Left cardiac atrium (tissue), 4 donors: ENCODE measurements around the gene IQCK. TPM values are rescaled to one million over a fixed set of nuclear protein-coding genes. Genes with fewer than 3 reads are reported as not detected.
"Not testable (repeated sequence)": the region's sequence is repeated elsewhere in the genome, so short reads cannot be mapped to it uniquely, and the experiment has no call there.

Experiments used
- ATAC-seq, 2 donors: fragments of 200-7000 bp; cut with Tn5 transposase; one replicate each; pipeline ENCODE4 v1.9.1; 2020; ENCODE audit warnings: mild to moderate bottlenecking in 2 of 2, moderate library complexity in 2 of 2
- DNase-seq: peaks from one replicate; pipeline ENCODE4 v3.0.0-alpha.2; 2020
- intact Hi-C, 2 donors: fragments of 100-400 bp; cut with DNase I; formaldehyde crosslinking; loops; one replicate each; pipeline versions ENCODE4 v1.14.1 to v1.15.1; 2022 to 2023
- long read RNA-seq: library from polyadenylated mRNA; unstranded; transcript quantifications from one replicate; pipeline ENCODE4 v2.0.0, GENCODE V29; 2021
- total RNA-seq, 2 donors: library from RNA; stranded (reverse); fragmentation: NEBNext Ultra II Directional; extraction: Animal tissue kit (Norgen Biotek cat#: 25700); gene quantifications; one replicate each; pipeline ENCODE4 v1.2.1, GENCODE V29; 2021
- donor health status: DM: no; HTN: yes; CAD: no.
- donor health status: DM: no; HTN: yes; CAD: no; lungs with severe emphysema.
- donor health status: DM: yes; HTN: yes; CAD: no.
- donor health status: Dilated cardiomyopathy.

Gene IQCK, protein sequence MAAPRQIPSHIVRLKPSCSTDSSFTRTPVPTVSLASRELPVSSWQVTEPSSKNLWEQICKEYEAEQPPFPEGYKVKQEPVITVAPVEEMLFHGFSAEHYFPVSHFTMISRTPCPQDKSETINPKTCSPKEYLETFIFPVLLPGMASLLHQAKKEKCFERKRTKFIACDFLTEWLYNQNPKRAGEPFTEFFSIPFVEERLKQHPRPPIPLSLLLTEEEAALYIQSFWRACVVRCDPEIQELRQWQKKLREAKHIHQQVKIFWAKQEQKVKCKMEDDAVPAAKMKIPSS
- total RNA-seq = 1 to 10 TPM; 4.3 to 6.6 TPM
- long read RNA-seq, partial matches to known transcripts = 7 of 10 reads
- long read RNA-seq, other reads (novel, unspliced or antisense) = 3 of 10 reads

DNA sequence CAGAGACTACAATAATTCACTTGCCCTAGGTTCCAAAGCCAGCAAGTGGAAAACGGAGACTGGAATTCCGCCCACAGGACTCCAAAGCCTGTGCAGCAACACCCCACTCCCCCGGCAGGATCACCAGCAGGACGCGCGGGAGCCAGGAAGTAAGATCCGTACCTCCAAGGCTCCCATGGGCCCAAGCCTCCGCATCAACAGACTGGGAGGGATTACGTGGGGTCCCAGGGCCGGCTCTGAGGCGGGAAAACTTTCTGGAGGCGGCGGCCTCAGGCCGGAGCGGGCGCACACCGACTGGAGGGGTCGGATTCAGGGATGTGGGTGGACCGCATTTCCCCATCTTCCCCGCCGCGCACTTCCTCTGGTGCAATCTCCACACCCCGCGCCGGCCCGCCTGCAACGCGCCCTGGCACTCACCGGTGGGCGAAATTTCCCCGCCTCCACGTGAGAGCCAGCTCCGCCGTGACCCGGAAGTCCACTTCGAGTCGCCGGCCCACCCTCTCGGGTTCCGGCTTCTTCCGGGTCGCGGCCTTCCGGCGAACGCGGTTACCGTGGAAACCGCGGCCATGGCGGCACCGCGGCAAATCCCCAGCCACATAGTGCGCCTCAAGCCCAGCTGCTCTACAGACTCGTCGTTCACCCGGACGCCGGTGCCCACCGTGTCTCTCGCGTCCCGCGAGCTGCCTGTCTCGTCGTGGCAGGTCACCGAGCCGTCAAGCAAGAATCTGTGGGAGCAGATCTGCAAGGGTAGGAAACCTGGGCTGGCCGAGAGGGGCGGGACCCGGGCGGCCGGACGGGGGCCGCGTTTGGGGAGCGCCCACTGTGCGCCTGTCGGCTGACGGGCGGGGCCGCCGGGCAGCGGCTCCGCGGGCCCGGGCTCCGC is at the start of gene IQCK, which contains the start of gene KNOP1:
IQCK (plus strand) TSS at position 531 of the 883 bp plus-strand sequence; CDS start at position 567, 36 bp downstream.
KNOP1 (minus strand) TSS at position 487 of the 883 bp plus-strand sequence. CDS start 3,192 bp downstream, outside the sequence.
- intact Hi-C loops = loop anchor here (2.0 to 10.0 kb wide), 2 partner anchors 167 kb away; partner anchors contain the start of gene GPRC5B (in 2 of the 2)
- DNase-seq (peak; percentile 95), ATAC-seq (peak; percentile 98)

DNA sequence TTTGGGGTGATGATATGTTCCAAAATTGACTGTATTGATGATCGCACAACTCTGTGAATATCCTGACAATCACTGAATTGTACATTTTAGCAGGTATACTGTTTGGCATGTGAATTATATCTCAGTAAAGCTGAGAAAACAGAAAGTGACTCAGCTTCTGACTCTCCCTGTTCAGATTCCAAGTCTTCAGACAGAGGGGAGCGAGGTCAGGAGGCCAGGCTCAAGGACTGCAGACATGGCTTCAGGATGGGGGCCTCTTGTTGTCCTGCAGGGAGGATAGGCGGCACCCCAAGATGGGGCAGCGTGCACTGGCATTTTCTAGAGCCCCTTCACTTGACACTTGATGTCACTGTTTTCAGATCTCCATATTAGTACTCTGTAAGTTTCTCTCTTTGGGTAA is 45.7 kb upstream of the IQCK start:
- DNase-seq (no peak), ATAC-seq (no peak)
- intact Hi-C loops = no loop called here

DNA sequence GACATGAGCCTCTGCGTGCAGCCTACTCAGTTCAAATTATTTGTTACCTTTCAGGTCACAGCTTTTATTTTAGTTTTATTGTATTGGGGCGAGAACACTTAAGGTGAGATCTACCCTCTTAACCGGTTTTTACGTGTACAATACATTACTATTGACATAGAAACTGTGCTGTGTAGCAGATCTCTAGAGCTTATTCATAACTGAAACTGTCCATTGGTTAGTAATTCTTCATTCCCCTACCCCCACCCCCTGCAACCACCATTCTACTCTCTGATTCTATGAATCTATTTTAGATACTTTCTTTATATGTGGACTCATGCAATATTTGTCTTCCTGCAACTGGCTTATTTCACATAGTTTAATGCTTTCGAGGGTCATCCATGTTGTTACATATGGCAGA is 43.6 kb upstream of the IQCK start:
- intact Hi-C loops = no loop called here
- ATAC-seq (no peak), DNase-seq (no peak)

DNA sequence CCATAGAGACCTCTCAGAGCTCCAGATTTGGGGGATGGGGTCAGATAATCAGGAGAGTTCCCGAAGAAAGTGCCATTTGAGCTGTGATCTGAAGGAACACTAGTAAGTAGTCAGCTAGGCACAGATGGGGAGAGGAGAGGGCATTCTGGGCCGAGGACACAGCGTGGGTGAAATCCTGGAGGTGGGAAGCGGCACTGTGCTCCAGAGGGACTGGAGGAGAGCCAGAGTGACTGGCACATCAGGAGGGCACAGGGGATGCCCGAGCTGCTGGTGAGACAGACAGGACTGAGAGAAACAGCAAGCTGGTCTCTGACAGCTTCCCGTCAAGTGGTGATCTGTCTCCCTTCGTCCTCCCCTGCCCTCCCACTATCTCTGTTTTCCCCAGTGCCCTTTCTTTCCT is 40.7 kb upstream of the IQCK start:
- DNase-seq (no peak), ATAC-seq (peak; percentile 50 to 69)
- intact Hi-C loops = no loop called here

DNA sequence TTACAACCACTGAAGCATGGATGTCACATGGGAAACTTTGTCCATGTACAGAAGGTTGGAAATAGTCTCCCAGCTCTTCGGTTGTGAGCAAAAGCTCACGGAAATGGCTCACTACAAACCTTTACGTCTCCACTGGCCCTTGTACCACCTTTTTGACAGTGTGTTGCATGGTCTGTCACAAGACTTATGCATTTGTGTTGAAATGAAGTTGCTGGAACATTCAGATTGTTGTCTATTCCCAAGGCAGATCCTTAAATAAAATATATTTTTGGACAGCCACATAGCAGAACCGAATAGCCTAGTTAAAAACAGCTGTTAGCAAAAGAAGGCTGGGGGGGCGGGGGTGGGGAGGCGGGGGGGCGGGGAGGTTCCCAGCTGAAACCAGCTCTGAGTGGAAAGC is 39.3 kb upstream of the IQCK start:
- intact Hi-C loops = no loop called here
- ATAC-seq (no peak), DNase-seq (no peak)

DNA sequence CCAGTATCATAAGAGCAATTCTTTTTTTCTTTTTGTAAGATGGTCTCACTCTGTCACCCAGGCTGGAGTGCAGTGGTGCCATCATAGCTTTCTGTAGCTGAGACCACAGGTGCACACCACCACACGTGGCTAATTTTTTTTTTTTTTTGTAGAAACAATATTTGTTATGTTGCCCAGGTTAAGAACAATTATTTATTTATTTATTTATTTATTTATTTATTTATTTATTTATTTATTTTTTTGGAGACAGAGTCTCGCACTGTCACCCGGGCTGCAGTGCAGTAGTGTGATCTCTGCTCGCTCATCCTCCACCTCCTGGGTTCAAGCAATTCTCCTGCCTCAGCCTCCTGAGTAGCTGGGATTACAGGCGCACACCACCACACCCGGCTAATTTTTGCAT is 38.8 kb upstream of the IQCK start:
- ATAC-seq, DNase-seq, intact Hi-C loops: not testable (repeated sequence)

DNA sequence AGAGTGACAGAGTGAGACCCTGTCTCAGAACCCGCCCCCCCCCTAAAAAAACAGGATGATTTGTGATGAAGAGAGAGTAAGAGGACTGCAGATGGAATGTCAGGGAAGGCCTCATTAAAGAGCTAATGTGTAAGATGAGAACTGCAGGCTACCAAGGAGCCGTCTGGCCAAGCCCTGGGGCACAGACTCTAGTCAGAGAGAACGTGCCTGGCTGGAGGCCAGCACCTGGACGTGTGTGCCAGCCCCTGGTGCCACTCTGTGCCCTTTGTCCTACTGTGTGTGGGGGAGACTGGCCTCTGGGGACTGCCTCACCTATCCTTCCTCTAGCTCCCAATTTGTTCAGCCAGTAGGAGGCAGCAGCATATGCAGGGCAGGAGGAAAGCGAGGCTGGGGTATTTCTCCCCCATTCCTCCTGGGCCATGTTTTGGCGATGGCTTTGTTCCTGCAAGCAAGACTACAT is 37.2 kb upstream of the IQCK start:
- intact Hi-C loops = no loop called here
- peak in 1 of 2 donors; percentile 30 for ATAC-seq
- DNase-seq = no peak

DNA sequence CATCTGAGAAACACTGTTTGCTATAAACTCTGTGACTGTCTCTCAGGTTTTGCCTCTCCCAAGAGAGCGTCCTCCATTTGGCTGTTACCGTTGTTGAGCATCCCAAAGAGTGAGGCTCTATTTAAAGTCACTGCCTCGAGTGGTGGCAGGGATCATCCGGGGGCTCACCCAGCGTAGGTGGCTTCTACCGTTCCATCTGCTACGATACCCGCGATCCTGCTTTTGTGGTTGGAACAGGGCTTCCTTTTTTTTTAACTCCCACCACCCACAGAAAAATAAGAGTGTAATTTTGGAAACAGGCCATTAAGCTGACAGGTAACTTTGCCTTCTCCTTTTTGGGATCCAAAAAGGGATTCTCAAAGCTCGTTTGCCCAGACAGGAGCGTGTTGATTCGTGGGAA is 36.4 kb upstream of the IQCK start:
- no peak for DNase-seq
- intact Hi-C loops = no loop called here
- no peak for ATAC-seq

DNA sequence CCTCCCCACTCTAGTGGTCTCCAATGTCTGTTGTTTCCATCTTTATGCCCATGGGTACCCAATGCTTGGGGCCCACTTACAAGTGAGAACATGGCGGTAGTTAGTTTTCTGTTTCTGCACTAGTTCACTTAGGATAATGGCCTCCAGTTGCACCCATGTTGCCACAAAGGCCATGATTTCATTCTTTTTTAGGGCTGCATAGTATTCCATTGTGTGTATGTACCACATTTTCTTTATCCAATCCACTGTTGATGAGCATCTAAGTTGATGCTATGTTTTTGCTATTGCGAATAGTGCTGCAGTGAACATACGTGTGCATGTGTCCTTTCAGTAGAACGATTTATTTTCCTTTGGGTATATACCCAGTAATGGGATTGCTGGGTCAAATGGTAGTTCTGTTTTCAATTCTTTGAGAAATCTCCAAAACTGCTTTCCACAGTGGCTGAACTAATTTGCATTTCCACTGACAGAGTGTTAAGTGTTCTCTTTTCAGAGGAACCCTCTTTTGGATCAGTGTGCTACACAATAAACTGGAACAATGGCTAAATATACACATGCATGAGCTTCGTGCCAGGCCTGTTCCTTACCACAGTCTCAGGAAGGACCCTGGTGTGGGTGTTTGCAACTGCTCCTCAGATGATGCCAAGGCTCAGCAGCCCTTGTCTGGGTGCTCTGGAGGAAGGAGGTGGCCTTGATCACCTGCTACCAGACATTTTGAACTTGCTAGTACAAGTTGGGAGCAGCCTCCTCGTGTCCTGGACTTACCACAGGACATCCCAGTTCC is 34.4 kb upstream of the IQCK start:
- ATAC-seq = no peak
- intact Hi-C loops = no loop called here
- no peak for DNase-seq

DNA sequence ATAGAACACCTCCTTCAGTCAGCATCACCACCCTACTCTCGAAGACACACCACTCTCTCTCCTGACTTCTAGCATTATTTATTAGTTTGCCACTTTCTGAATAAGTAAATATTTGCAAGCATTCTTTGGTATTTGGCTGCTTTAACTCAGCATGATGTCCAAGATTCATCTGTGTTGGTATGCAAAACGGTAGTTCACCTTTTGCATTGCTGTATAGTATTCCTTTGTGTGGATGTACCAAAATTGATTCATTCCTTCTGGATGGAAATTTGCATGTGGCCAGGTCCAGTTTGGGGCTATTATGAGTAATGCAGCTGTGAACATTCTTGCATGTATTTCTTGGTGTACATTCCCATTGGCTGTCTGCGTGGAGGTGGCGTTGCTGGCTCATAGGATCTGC is 32.9 kb upstream of the IQCK start:
- intact Hi-C loops = no loop called here
- no peak for ATAC-seq
- no peak for DNase-seq

DNA sequence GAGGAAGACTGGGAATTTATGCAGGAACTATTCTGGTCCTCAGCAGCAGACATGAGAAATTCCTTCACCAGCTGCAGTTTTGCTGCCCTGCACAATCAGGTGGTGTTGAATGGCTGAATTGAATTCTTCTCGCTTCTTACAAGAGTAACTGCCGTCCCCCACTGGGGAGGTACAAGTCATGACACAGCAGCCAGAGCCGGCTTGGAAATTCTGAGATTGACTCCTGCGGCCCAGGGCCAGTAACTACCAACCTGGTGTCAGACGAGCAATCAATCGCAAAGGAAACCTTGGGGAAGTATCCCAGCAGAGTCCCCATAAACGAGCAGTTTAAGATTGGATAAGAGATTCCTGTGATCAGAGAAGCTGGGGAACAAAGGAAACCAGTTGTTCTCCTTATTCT is 30.8 kb upstream of the IQCK start:
- ATAC-seq = no peak
- intact Hi-C loops = no loop called here
- DNase-seq = no peak

DNA sequence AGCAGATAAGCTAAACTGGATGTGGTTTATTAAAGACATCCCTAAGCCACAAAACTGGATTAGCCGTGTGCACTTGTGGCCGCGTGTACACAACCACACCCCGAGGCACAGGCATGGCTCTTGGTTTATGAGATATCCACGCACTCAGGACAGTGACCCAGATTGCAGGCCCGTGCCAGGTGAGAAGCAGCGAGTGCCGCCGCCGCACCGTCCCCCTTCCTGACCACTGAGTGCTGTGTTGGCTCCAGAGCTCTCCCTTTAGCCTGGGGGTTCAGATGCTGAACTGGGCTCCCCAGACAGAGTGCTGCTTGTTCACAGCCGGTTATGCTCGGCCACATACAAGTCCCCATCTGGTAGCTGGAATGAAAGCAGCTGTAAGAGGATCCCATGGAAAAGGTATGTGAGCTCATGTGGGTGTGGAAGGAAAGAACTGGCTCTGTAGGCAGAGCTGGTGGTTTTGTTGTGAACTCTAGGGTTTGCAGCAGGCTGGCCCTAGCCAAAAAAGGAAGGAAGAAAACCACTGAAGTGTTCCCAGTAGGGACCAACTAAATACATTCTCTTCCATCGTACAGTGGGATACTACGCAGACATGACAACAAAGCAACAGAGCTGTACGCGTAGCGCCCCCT is 29.6 kb upstream of the IQCK start:
- ATAC-seq (no peak), DNase-seq (no peak)
- intact Hi-C loops = no loop called here

DNA sequence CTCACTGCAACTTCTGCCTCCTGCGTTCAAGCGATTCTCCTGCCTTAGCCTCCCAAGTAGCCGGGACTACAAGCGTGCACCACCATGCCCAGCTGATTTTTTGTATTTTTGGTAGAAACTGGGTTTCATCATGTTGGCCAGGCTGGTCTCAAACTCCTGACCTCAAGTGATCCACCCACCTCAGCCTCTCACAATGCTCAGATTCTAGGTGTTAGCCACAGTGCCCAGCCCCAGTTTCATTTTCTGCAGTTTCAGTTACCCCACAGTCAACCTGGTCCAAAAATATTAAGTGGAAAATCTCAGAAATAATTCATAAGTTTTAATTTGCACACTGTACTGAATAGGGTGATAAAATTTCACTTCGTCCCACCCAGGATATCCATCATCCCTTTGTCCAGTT is 28.7 kb upstream of the IQCK start:
- intact Hi-C loops = no loop called here
- ATAC-seq (no peak), DNase-seq (no peak)

DNA sequence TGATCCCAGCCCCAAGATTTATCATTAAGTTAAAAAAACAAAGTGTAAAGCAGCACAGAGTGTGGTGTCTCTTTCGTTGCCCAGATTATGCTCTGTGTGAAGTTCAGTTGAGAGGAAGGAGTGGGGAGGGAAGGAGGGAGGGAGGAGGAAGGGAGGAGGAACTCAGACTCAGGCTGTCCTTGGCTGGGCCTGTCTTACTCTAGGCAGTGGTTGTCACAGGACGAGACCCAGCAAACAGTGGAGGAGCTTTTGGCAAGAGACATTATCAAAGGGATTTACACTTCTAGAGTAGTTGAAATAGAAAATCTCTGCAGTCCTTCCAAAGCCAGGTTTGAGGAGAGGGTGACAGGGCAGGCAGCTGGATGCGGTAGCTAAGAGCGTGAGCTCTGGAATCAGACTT is 27.9 kb upstream of the IQCK start:
- intact Hi-C loops = no loop called here
- peak; percentile 79 to 81 for ATAC-seq

DNA sequence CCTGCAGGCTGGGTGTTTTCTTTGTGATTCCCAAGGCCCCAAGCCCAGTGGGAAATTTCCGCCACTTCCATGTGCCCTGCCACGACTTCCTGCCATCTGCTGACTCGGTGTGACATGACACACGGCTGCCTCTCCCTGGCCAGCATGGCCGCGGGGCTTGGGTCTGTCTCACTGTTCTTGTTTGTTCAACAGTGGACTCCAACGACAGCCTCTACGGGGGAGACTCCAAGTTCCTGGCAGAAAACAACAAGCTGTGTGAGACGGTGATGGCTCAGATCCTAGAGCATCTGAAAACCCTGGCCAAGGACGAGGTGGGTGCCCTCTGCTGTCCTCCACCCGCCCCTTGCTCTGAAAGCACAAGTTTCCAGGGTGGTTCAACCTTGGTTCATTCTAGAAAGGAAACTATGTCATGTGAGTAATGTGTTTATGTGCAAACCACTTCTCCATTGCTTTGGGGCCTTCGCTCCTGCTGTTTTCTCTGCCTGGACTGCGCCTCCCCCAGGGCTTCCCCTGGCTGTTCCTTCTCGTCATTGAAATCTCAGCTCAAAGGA is 26.8 kb upstream of the IQCK start:
- ATAC-seq = peak; percentile 16 to 38
- DNase-seq = peak; percentile 42
- intact Hi-C loops = no loop called here

More for the DNA sequence above, 27.9 kb upstream of the IQCK start:
- no peak for DNase-seq

DNA sequence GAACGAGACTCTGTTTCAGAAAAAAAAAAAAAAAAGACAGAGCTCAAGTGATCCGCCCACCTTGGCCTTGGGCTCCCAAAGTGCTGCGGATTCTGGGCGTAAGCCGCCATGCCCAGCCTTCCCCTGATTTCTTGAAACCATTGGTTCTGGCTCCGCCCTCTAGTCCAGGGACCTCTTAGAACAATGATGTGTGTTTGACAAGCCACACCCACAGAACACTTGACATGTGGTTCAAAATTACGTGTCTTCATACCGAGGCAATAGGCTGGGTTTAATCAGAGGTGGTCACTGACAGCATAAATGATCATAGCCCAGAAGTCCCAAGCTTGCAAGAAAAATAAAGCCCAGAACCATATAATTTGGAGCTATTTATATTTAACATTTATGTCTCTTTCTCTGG is 23.1 kb upstream of the IQCK start:
- ATAC-seq = no peak
- intact Hi-C loops = no loop called here
- no peak for DNase-seq

DNA sequence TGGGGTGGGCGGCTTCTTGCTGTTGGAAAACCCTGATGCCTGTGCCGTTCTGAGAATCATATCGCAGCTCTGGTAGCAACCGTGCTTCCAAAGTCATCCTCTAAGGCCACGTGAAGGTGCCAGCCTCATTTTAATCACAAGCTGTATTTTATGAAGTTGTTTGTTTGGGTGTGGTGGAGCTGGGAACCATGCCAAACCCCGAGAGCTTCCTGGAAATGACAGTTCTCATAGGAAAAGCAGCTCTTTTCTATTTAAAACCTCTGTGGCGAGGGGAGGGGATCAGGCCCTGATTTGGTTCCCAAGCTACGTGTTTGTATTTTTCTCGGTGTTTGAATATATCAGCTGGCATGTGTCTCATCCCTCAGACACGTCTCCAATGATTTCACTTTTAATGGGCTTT is 21.7 kb upstream of the IQCK start:
- DNase-seq (peak; percentile 88), ATAC-seq (peak; percentile 49 to 56)
- intact Hi-C loops = no loop called here

DNA sequence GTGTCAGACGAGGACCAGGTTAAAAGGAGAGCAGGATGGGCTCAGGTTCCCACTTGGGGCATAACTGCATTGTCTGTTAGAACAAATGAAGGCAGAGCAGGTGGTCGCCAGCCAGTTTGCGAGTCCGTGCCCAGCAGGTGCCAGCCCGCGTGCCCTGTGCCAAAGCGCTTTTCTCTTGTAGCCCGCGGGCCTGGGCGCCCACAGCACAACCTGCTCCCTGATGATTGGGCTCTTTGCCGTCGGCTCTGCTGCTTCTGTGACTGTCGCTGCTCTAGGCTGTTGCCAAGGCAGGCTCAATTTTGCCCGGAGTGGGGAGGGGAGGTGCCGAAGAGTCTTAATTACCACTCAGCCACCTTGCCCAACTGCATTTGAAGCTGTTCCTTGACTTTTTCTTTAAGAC is 21.1 kb upstream of the IQCK start:
- ATAC-seq = peak in 1 of 2 donors; percentile 10
- DNase-seq = no peak
- intact Hi-C loops = no loop called here
